Hematopoietic multipotent progenitor cell treated with erythropoietin and hydrocortisone succinate and interleukin-3 and kit ligand, for 4 days (in vitro differentiated cells): ENCODE results near the gene ANKRD60.

ENCODE experiments used
- DNase-seq: peaks from one replicate; pipeline ENCODE4 v3.0.0-alpha.2; 2015

The ANKRD60 gene, protein sequence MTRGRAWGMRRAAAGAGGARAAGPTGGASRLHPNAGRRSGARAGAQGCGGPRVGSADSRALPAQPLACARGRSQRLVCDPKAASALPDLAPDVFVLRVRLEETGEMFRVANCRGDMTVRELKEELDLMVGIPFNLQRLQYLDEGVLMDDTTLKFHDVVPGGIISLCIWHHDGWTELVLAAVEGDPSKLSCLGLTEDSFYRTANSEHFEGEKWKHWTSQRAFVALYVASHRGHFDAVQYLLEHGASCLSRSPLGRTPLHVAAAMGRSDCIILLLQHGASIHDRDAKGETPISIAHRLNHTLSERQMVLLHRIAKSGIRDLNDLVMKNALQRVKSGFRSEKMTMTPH

DNA sequence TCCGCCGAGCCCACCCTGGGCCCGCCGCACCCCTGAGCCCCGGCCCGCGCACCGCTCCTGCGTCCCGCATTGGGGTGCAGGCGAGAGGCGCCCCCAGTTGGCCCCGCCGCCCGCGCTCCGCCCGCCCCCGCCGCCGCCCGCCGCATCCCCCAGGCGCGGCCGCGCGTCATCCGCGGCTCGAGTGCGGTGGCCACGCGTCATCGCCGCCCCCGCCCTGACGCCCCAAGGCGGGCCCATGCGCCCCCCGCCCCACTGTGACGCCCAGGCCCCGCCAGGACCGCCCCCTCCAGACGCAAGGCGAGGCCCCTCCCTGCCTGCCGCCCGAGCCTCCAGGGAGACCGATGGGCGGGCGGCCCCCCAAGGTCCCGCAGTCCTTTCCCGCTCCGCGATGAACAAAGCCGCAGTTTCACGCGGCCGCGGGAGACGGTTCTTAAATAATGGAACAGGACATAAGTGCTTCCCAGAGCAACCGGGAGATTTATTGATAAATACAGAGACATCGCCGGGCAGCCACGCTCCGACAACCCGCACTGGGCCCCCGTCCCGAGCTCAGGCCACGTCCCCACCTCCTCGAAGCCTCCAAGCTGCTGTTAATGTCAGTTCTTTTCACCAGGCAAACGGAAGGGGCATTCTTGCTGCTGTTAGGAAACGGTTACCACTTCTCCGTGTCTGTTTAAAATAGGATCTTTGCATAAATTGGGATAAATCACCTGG, at the start of gene ANKRD60:
Gene ANKRD60, minus strand, starts transcription at position 170 of the 714 bp plus-strand sequence. Its CDS starts 0 bp downstream, at position 170.
- no peak for DNase-seq

DNA sequence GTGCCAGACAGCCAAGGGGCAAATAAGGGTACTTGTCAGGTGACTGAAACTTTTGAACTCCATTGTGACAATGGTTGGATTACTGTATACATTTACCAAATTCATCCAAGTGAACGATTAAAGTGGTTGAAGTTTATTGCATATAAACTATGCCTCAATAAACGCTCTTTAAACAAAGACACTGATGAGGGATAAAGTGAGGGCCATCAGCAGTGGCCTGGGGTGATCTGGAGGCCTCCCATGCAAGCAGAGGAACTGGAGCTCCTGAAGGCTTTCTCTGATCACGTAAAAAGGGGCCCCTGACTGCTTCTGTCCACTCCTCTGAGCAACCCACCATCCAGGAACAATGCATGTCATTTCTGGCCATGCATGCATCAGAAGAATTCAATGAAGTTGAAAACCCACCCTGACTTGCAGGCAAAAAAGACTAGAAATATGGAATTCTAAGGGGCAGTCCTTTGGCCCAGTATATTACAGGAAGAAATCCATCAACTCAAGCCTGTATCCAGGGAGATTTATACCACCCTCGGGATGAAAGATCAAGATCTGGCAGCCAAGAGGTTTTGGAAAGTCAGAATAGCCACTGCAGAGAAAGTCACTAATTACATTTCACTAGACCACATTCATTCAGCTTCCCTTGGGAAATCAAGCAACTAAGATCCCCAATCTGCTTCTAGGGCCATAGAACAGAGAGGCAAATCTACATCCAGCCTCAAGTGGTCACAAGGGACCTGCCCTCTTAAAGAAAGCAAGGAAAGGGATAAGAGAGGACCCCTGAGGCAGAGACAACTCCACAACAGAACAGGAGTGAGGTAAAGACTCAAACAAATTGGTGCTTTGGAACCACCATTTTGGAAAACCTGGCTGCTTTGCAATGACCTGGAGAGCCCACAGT, 49.4 kb upstream of the ANKRD60 start:
- DNase-seq, result no peak

DNA sequence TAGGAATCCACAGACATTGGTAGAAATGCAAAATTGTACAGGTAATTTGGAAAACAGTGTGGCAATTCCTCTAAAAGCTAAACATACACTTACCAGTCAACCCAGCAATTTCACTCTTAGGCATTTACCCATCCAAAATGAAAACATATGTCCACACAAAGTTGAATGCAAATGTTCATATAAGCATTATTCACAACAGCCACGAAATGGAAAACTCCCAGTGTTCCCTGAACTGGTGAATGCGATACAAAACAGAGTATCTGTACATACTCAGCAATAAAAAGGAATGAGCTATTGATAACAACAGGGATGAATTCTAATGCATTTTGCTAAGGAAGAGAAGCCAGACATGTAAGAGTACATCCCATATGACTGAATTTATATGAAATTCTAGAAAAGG, 48.7 kb upstream of the ANKRD60 start:
- DNase-seq, result no peak

DNA sequence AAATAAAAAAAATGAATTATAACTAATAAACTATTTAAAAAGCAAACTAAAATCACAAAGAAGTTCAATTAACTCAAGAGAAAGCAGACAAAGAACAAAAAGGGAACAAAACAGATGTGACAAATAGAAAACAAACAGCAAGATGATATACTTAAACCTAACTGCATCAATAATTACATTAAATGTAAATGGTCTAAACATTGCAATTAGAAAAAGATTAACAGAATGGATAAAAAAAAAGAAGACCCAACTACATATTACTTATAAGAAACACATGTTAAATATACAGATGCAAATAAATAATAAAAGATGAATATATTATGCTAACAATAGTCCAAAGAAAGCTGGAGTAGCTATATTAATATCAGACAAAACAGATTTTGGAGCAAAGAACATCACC, 45.9 kb upstream of the ANKRD60 start:
- no peak for DNase-seq

DNA sequence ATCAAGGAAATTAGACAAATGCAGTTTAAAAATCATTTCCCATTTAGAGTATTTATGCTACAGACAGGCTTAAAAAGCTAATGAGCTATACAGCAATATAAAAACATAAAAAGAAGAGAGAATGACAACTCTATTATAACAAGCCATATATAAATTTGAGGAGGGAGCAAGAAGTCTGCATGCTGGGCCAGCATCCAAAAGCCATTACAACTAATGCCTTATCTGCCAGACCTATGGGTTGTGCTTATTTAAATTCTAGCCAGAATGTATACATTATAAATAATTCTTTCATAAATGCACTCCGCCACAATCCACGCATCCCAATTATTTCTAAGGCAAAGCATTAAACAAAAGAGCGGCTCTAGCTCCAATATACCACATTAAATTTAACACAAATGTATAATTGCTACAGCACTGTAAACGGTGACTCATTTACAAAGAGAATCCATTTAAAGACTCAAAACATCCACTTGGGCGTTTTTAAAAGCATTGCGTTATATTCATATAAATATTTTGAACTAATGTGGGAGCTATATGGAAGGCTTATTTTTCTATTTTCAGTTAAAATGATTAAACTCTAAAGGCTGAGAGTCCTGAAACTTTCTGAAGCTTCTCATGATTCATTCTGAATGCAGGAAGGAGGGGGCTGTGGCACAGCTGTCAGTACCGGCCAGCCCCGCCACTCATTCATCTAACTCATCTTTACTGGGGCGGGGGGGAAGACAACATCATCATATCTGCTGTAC, 43.3 kb upstream of the ANKRD60 start:
- no peak for DNase-seq

DNA sequence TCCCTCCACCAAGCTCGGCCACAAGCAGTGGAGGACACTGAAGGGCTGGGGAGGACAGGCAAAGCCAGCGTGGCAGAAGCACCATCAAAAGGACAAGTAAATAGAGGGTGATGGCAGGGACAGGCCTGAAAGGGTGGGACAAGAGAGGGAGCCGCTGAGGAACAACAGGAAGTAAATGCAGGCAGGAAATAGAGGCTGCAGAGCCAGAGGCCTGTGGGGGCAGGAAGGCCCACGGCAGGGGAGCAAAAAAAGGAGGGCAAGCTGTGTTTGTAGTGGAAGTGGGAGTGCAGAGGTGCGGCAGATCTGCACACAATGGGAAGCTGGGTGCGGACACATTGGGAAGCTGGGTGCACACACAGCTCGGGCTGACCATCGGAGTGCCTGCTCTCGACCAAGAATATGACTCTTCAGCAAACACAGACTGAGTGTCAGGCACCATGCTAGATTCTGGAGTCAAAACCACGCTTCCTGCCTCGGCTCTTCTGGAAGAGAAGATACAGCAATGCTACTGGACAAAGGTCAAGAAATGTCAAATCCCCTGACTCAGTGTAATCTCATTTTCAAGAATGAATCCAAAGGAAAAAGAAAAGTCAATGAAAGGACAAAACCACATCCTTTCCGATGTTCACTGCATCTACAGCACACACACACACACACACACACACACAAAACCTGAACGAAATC, 40.6 kb upstream of the ANKRD60 start:
- peak; percentile 18 for DNase-seq

DNA sequence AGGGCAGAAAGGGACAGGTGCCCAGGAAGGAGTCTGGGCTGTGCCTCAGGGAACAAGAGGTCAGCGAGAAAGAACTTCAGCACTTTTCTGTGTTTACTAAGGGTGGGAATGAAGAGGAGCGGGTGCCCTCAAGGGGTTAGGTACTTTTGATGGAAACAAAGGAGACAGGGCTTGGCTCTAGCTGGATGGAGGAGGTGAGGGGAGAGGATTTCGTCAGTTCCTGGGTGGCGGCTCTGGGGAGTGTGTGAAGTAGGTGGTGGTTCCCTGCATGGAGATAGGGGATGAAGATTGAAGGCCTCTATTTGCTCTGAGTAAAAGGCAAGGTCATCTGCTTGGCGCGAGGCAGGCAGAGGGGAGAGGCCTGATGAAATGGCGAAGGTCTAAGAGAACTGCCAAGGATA, 40.0 kb upstream of the ANKRD60 start:
- no peak for DNase-seq

DNA sequence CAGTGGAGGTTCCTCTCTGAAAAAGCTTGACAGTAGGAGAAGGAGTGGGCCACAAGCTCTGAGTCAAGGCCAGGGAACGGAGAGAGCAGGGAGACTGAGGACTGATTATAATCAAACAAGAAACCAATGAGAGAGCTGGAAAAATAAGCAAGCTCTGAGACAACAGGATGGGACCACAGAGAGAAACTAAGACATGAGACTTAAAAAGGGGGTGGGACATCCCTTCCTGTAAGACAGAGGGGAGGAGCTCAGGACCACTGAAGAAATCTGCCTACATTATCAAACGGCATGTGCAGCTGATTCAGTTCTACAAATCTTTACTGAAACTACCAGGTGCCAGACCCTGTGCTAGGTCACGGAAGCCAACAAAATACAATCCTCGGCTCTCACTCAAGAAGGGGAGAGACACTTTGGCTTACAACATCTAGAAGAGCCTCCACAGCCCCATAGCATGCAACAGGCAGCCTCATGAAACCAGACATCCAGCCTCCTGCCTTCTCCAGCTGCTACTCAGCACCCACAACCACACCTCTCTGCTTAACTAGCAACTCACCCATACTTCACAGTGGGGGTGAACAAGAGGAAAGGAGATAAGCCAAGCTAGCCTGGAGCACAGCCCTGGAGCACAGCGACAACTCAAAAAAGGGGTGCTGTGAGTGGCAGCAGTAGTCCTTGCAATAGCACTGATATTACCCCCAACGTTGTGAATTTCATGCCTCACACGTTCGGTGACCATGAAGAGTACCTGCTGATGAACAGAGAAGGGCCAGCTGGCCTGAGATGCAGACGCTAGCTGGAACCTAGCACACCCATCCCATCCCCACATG, 39.1 kb upstream of the ANKRD60 start:
- no peak for DNase-seq

DNA sequence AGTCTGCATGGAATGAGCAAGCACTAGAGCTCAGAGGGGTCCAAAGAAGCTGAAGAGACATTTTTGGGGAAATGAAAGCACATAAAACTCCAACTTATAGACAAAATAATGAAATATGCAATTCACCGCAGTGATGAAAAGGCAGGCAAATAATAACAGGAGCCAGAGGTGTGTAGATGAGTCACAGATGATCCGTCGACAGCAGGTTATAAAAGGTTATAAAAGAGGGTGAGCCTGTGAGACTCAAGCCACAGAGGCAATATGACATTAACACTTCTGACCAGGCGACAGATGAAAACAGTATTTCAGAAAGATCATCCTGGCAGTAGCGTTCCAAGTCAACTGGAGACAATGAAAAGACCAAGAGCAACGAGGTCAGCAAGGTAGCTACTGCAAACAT, 35.8 kb upstream of the ANKRD60 start:
- DNase-seq, result no peak

DNA sequence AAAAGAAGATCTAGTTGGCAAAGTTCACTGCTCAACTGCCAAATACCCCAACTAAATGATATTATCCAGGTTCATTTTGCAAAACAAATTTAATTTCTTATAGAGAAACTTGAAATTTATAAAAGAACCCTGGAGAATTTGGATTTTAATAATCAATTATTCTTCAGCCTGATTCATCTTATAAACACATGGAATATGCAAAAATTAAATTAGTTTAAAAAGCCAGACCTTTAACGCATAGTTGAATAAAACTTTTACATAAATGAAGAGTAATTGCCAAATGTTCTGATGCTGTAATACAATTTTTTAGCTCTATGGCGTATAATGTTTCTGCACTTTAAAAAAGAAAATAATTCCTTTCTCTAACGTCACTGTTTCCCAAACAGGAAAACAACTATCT, 33.2 kb upstream of the ANKRD60 start:
- DNase-seq, result no peak

DNA sequence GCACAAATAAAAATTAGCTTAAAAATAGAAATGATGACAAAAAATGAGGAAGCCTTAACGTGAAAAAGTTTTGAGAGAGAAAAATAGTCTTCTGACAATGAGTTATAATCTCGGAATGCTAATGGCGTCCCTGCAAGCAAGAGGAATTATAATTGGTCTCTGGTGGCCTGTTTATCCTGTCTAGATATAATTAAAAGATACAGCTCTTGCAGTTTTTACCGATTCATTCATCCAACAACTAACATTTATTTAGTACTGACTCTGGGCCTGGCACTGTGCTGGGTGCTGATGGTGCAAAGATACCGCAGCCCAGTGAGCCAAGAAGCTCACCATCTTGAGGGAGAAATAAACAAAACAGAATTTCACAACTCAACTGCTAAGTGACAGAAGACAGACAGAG, 31.6 kb upstream of the ANKRD60 start:
- no peak for DNase-seq

DNA sequence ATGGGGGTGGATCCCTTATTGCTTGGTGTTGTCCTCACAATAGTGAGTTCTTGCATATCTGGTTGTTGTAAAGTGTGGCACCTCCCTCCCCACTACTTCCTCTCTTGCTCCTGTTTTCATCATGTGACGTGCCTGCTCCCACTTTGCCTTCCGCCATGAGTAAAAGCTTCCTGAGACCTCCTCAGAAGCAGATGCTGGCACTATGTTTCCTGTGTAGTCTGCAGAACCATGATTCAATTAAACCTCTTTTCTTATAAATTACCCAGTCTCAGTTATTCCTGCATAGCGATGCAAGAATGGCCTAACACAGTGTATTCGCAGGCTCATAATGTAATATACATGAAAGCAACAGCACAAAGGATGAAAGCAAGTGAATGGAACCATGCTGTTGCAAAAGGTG, 28.4 kb upstream of the ANKRD60 start:
- no peak for DNase-seq

DNA sequence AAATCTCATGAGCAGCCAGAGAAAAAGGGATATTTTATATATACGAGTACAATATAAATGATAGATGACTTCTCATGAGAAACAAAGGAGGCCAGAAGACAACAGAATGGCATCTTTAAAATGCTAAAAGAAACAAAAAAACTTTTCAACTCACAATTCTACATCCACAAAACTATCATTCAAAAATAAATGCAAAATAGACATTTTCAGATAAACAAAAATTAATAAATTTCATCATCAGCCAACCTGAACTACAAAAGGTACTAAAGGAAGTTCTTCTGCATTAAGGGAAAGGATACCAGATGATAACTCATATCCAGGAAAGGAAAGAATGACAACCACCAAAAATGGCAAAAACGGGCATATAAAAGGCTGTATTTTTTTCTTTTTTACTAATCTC, 27.9 kb upstream of the ANKRD60 start:
- DNase-seq, result no peak

DNA sequence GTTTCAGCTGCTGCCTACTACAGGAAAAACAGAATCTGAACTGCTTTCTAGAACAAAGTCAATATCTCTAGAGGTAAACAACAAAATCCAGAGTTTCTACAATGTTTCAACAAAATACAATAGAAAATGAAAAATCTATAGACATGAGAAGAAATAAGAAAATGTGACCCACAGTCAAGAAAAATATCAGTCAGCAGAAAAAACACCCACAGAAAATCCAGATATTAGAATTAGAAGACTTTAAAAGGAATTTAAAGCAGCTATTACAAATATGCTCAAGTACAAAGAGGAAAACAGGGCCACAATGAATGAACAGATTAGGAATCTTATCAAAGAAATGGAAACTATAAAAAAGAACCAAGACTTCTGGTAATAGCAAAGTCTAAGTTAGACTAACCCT, 26.4 kb upstream of the ANKRD60 start:
- DNase-seq, result no peak

DNA sequence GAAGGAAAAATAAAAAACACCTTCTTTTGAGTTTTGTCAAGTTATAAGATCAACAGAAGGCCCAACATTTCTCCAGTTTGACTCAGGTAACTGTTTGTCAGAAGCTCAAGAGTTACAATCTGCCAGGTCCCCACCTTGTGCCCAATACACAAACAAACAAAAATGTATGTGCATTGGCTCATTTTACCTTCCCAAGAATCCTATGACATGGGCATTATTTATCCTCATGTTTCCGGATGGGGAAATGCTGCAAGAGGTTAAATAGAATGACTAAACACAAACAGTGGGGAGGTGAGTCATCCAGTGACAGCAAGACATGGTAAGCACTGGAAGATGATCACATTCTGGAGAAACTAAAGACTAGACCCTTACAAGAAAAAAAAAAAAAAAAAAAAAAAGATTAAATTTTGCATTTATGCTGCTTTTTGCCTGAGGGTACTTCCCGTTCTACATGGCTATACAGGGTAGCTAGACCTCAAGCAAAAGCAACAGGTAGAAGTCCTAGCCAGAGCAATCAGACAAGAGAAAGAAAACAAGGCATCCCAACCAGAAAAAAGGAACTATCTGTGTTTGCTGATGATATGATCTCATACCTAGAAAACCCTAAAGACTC, 23.6 kb upstream of the ANKRD60 start:
- no peak for DNase-seq

DNA sequence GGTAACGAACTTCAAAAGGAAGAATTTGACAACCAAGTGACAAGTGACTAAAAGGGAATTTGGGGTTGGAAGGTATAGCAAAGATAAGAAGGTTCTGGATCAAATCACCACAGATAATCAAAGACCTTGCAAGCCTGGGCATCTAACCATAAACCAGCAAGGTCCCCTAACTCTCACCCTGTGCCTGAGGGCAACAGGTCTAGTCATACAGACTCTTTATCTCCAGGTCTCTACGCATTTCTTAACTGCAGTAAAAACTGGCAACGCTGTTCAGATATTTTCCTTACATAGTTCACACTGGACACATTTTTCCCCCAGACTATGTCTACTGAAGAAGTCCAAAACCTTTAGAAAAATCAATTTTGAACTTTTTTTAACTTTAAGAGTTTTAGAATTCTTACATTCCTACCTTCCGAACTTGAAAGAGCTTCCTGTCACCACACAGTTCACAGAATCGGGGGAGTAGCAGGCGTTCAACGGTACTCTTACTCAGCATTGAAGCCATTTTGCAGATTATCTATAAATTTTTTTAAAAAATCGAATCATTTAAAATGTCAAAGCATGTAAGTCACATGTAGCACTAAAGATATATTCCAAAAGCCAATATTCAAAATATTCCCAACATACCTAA, 23.0 kb upstream of the ANKRD60 start:
- no peak for DNase-seq

DNA sequence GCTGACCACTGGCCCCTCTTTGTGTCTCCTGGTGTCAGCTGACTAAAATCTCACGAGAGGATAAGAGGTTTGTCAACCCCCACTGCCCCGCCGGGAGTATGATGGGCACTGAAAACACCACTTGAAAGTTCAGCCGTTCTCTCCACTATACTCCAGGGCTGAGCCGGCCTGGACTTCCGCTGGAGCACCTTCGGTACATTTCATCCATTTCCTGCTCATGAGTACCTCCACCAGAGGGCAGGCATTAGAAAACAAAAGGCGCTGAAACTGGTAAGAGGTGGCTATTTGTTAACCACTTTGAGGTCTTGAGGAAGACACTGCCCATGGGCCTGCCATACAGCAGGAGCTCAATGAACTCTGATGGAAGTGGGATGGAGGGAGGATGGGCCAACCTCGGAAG, 17.9 kb upstream of the ANKRD60 start:
- peak; percentile 34 for DNase-seq

DNA sequence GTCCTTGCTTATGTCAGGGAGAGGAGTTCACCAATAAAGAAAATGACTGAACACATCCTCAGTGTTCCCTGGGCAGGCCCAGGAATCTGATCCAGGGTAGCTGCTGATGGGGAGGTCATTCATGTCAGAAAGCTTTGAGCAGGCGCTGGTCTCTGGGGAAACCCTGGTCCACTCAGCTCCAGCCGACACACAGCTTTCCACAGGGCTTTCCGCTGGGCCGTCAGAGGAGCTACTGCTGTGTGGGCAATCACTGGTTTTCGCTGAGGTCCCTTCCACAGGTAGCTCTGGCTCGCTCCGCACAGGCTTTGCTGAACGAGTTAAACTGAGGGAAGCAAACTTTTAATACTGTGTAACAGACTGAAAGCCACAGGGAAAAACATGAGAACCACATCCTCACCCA, 17.5 kb upstream of the ANKRD60 start:
- no peak for DNase-seq

DNA sequence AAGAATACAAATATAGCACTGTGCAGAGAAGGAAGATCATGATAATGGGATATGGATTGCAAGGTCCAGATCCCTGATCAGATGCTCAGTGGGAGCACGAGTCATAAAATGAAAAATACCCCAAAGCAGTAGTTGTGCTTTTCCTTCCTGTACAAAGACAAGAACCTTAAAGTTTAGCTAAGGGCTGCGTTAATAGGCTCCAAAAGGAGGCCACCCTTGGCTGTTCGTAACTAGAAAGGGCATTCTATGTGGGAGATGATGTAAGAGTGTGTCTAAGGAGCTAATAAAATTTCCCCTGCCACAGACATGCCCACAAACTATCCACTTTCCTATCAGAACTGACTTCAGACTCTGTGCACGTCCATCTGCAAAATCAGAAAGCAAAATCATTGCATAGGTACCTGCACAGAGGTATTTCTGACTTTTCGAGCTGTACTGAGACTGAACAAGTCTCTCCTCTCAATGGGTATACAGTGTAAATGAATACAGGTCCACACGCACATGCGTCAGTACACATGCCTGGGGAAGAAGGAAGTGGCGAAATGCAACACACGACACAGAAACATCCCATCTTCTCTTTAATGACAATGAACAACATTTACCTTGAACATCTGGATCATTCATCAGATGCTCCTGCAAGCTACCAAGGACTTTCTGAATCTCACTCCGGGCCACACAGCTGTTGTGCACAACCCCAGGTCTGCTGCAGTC, 16.9 kb upstream of the ANKRD60 start:
- DNase-seq, result no peak
